ENCODE measurements around the gene SLIT3.

SLIT3 gene

GRCh38 chr5:168683247-168683926 lies 617.6 kb downstream of the SLIT3 start:
- no peak overlapping the region for H3K27ac ChIP-seq
- no peaks in the 10 kb centered on the region for H3K27me3 ChIP-seq (replicated peaks)
- no peaks in the 10 kb centered on the region for H3K36me3 ChIP-seq (replicated peaks)
- in situ Hi-C loops (cut with HindIII; ENCODE audit: low pct_ligation_motif_present, low sequenced_read_pairs): no loop called here
- no peak overlapping the region for H3K4me3 ChIP-seq (ENCODE audit: low read depth, low read length)
- no peak for DNase-seq
- TF ChIP-seq, protein P1, sequence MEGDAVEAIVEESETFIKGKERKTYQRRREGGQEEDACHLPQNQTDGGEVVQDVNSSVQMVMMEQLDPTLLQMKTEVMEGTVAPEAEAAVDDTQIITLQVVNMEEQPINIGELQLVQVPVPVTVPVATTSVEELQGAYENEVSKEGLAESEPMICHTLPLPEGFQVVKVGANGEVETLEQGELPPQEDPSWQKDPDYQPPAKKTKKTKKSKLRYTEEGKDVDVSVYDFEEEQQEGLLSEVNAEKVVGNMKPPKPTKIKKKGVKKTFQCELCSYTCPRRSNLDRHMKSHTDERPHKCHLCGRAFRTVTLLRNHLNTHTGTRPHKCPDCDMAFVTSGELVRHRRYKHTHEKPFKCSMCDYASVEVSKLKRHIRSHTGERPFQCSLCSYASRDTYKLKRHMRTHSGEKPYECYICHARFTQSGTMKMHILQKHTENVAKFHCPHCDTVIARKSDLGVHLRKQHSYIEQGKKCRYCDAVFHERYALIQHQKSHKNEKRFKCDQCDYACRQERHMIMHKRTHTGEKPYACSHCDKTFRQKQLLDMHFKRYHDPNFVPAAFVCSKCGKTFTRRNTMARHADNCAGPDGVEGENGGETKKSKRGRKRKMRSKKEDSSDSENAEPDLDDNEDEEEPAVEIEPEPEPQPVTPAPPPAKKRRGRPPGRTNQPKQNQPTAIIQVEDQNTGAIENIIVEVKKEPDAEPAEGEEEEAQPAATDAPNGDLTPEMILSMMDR (IDR thresholded peaks at IDR 0.05; ENCODE audit: low read depth, low read length, missing control alignments): no peak

GRCh38 chr5:168681556-168682183 lies 619.3 kb downstream of the SLIT3 start:
- in situ Hi-C loops (cut with HindIII; ENCODE audit: low pct_ligation_motif_present, low sequenced_read_pairs): no loop called here
- DNase-seq: peak; percentile 52

DNA sequence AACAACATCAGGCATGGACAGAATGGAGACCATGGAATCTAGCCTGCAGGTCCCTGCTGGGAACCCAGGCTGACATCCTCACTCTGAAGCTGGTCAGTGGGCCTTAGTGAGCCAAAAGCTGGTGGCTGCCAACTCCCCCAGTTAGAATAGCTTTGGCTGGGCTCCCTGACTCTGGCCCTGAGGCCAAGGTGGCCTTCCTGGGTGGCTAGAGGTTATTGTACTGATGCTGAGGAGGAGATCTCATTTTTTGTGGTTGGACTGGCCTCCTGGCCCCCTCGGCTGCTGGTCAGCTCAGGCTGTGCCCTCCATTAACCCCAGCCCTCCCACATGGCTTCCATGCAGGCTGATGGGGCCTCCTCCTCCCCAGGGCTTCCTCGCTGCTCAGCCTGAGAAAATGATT lies 620.5 kb downstream of the SLIT3 start:
- in situ Hi-C loops (cut with HindIII; ENCODE audit: low pct_ligation_motif_present, low sequenced_read_pairs): no loop called here
- Histone ChIP-seq H3K36me3 (replicated peaks) (no peaks in the 10 kb centered on the region), H3K4me3 (ENCODE audit: low read depth, low read length) (no peak overlapping the region), H3K27me3 (replicated peaks) (no peaks in the 10 kb centered on the region), H3K27ac (no peak overlapping the region)
- no peak for DNase-seq
- TF ChIP-seq, protein P1 (IDR thresholded peaks at IDR 0.05; ENCODE audit: low read depth, low read length, missing control alignments): no peak

More at GRCh38 chr5:168681556-168682183, 619.3 kb downstream of the SLIT3 start:
- H3K4me3 ChIP-seq (ENCODE audit: low read depth, low read length): no peak overlapping the region
- no peaks in the 10 kb centered on the region for H3K27me3 ChIP-seq (replicated peaks)
- no peak overlapping the region for H3K27ac ChIP-seq
- TF ChIP-seq, protein P1 (IDR thresholded peaks at IDR 0.05; ENCODE audit: low read depth, low read length, missing control alignments): peak; percentile 31
- no peaks in the 10 kb centered on the region for H3K36me3 ChIP-seq (replicated peaks)

DNA sequence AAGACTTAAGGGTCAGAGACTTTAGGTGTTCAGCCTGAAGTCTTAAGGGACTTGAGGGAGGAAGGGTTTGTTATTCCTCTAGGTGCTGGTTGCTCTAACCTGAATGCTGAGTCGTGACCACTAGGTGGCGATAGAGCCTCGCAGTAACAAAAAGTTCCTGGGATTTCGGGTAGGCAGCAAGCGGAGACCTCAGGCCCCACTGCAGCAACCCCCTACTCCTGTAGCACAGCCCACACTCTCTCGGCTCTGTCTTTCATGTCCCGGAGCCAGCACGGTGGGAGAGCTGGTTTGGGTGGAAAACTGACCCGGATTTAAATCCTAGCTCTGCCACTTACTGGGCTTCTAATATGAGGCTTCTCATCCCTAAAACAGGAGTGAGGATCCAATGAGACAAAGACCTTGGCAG lies 621.4 kb downstream of the SLIT3 start:
- H3K4me3 ChIP-seq (ENCODE audit: low read depth, low read length): no peak overlapping the region
- TF ChIP-seq, protein P1 (IDR thresholded peaks at IDR 0.05; ENCODE audit: low read depth, low read length, missing control alignments): peak; percentile 94
- in situ Hi-C loops (cut with HindIII; ENCODE audit: low pct_ligation_motif_present, low sequenced_read_pairs): no loop called here
- no peaks in the 10 kb centered on the region for H3K36me3 ChIP-seq (replicated peaks)
- H3K27me3 ChIP-seq (replicated peaks): no peaks in the 10 kb centered on the region
- peak; percentile 66 for DNase-seq
- H3K27ac ChIP-seq: no peak overlapping the region

DNA sequence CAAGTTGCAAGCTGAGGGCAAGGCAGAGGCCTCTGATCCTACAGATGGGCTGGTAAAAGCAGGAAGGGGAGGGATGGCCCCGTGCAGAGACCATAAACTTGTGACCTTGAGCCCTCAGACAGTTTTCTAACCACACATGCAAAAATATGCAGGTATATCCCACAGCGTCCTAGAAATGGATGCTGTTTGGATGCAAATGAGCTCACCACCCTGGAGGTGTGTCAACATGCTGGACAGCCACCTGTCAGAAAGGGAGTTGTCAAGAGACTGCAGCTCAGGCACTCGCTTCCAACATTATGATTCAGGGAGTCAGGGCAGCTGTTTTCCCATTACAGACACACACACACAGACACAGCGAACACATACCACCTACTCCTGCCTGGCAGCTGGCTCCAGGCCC lies 624.4 kb downstream of the SLIT3 start:
- Histone ChIP-seq H3K36me3 (replicated peaks) (no peaks in the 10 kb centered on the region), H3K27ac (no peak overlapping the region), H3K27me3 (replicated peaks) (no peaks in the 10 kb centered on the region), H3K4me3 (ENCODE audit: low read depth, low read length) (no peak overlapping the region)
- TF ChIP-seq, protein P1 (IDR thresholded peaks at IDR 0.05; ENCODE audit: low read depth, low read length, missing control alignments): no peak
- in situ Hi-C loops (cut with HindIII; ENCODE audit: low pct_ligation_motif_present, low sequenced_read_pairs): no loop called here
- DNase-seq: no peak
